H1 (cell line): ENCODE data around the gene LAMB3. TPM values are rescaled to one million over a fixed set of nuclear protein-coding genes. Genes with fewer than 3 reads are reported as not detected.

Experiments used
- CTCF ChIA-PET: fragments of 300-600 bp; sonication (Branson Sonifier 250); formaldehyde crosslinking; loops from one replicate; lab custom pipeline; 2021; ENCODE audit not compliant: partially characterized antibody; lab: Charles Lee
- POLR2A ChIA-PET: fragments of 300-600 bp; sonication (Branson Sonifier 250); formaldehyde crosslinking; loops from one replicate; lab custom pipeline; 2021; ENCODE audit warnings: inconsistent platforms; ENCODE audit not compliant: partially characterized antibody; lab: Charles Lee
- DNase-seq, 2 experiments: peaks; one replicate each; pipeline versions ENCODE4 v3.0.0 to v3.0.0-alpha.2; 2010 to 2022; ENCODE audit warnings: low spot score in 2 of 2, low read depth in 1 of 2, mixed read lengths in 1 of 2
- FAIRE-seq: peaks from 2 replicates; lab custom pipeline; 2011; peaks lifted over from hg19 to GRCh38; lab: Jason Lieb, UNC
- H2AFZ ChIP-seq: 2 replicates; pipeline ENCODE4 v1.8.1; 2012; ENCODE audit warnings: low read length, inconsistent platforms
- H2AK5ac ChIP-seq: 2 replicates; pipeline ENCODE4 v1.6.1; 2013; ENCODE audit warnings: low read depth, low read length
- H2BK120ac ChIP-seq: replicated peaks from 2 replicates; pipeline ENCODE3; 2013; ENCODE audit warnings: low read depth, low read length, inconsistent platforms
- H2BK12ac ChIP-seq: 2 replicates; pipeline ENCODE4 v1.6.1; 2013; ENCODE audit warnings: low read depth, low read length
- H2BK15ac ChIP-seq: 2 replicates; pipeline ENCODE4 v1.6.1; 2013; ENCODE audit warnings: low read length
- H2BK20ac ChIP-seq: 2 replicates; pipeline ENCODE4 v1.6.1; 2013; ENCODE audit warnings: low read length
- H2BK5ac ChIP-seq: 2 replicates; pipeline ENCODE4 v1.6.1; 2013; ENCODE audit warnings: low read depth, low read length
- H3K14ac ChIP-seq: 2 replicates; pipeline ENCODE4 v1.6.1; 2013; ENCODE audit warnings: inconsistent platforms; ENCODE audit not compliant: insufficient read length
- H3K18ac ChIP-seq: 2 replicates; pipeline ENCODE4 v1.6.1; 2013; ENCODE audit warnings: low read length; ENCODE audit errors: extremely low read depth
- H3K23ac ChIP-seq: 2 replicates; pipeline ENCODE4 v1.6.1; 2013; ENCODE audit warnings: inconsistent platforms; ENCODE audit not compliant: insufficient read length
- H3K23me2 ChIP-seq: 2 replicates; pipeline ENCODE4 v1.6.1; 2013; ENCODE audit warnings: low read depth, low read length
- H3K27ac ChIP-seq: 2 replicates; pipeline ENCODE4 v1.6.1; 2011; ENCODE audit warnings: low read depth, low read length, inconsistent platforms
- H3K27me3 ChIP-seq, 4 experiments: replicated peaks in 1 of 4; 1 replicate in 1 of 4; 2 replicates in 3 of 4; pipeline versions ENCODE4 v1.6.1 to v1.8.1; 2011 to 2013; ENCODE audit warnings: low read length in 3 of 4, mild to moderate bottlenecking in 3 of 4, inconsistent platforms in 2 of 4, mixed read lengths in 2 of 4, moderate library complexity in 1 of 4; ENCODE audit not compliant: control insufficient read depth in 3 of 4, insufficient read depth in 3 of 4; ENCODE audit errors: extremely low read depth in 1 of 4
- H3K36me3 ChIP-seq, 4 experiments: 2 replicates each; pipeline versions ENCODE4 v1.6.1 to v1.8.1; 2011 to 2013; ENCODE audit warnings: mild to moderate bottlenecking in 4 of 4, low read length in 3 of 4, moderate library complexity in 2 of 4, control low read depth in 1 of 4, inconsistent platforms in 1 of 4; ENCODE audit not compliant: insufficient read depth in 4 of 4, control insufficient read depth in 2 of 4
- H3K4ac ChIP-seq: replicated peaks from 2 replicates; pipeline ENCODE3; 2013; ENCODE audit warnings: low read length, low read depth, mixed read lengths, inconsistent platforms; ENCODE audit not compliant: insufficient read length
- H3K4me1 ChIP-seq, 4 experiments: replicated peaks in 1 of 4; 1 replicate in 1 of 4; 2 replicates in 3 of 4; pipeline versions ENCODE4 v1.6.1 to v1.8.1; 2011 to 2013; ENCODE audit warnings: low read length in 3 of 4, inconsistent platforms in 2 of 4, mixed read lengths in 1 of 4; ENCODE audit not compliant: insufficient read depth in 4 of 4, control insufficient read depth in 3 of 4
- H3K4me2 ChIP-seq, 2 experiments: 2 replicates each; pipeline versions ENCODE4 v1.6.1 to v1.8.1; 2011 to 2013; ENCODE audit warnings: low read depth in 2 of 2, low read length in 2 of 2, control low read depth in 1 of 2, inconsistent platforms in 1 of 2, mild to moderate bottlenecking in 1 of 2; ENCODE audit not compliant: insufficient read depth in 1 of 2
- H3K4me3 ChIP-seq, 4 experiments: fragments of 200-600, 300-600 bp in 1 of 4; sonication (generic), shearing (Covaris generic), sonication (Bioruptor Twin) in 1 of 4; 2 replicates each; pipeline versions ENCODE4 v1.5.1 to v1.8.1; 2011 to 2016; ENCODE audit warnings: low read length in 4 of 4, low read depth in 3 of 4, control low read depth in 2 of 4, inconsistent platforms in 2 of 4, mild to moderate bottlenecking in 2 of 4, mixed read lengths in 1 of 4, moderate library complexity in 1 of 4; ENCODE audit not compliant: insufficient read depth in 2 of 4; ENCODE audit errors: extremely low read depth in 1 of 4
- H3K56ac ChIP-seq: replicated peaks from 2 replicates; pipeline ENCODE3; 2013; ENCODE audit warnings: low read depth, mild to moderate bottlenecking, mixed read lengths, low read length, inconsistent platforms; ENCODE audit not compliant: insufficient read length
- H3K79me1 ChIP-seq: 2 replicates; pipeline ENCODE4 v1.6.1; 2013; ENCODE audit warnings: low read depth, low read length, control low read depth
- H3K79me2 ChIP-seq, 2 experiments: 2 replicates each; pipeline versions ENCODE4 v1.6.1 to v1.8.1; 2012 to 2013; ENCODE audit warnings: low read length in 2 of 2, mild to moderate bottlenecking in 2 of 2, inconsistent platforms in 1 of 2; ENCODE audit not compliant: insufficient read depth in 2 of 2, control insufficient read depth in 1 of 2
- H3K9ac ChIP-seq, 4 experiments: replicated peaks in 1 of 4; 1 replicate in 1 of 4; 2 replicates in 3 of 4; pipeline versions ENCODE4 v1.6.1 to v1.8.1; 2011 to 2013; ENCODE audit warnings: low read depth in 3 of 4, low read length in 3 of 4, control low read depth in 2 of 4, mild to moderate bottlenecking in 2 of 4, moderate library complexity in 2 of 4, inconsistent platforms in 1 of 4; ENCODE audit errors: extremely low read depth in 1 of 4
- H3K9me3 ChIP-seq, 2 experiments: 2 replicates each; pipeline versions ENCODE4 v1.6.1 to v1.8.1; 2012 to 2013; ENCODE audit warnings: mild to moderate bottlenecking in 2 of 2, moderate library complexity in 2 of 2, control low read depth in 1 of 2, inconsistent platforms in 1 of 2, low read depth in 1 of 2, low read length in 1 of 2, mixed read lengths in 1 of 2; ENCODE audit not compliant: insufficient read depth in 2 of 2
- H4K20me1 ChIP-seq, 2 experiments: replicated peaks in 1 of 2; 2 replicates each; pipeline versions ENCODE3 to v1.8.1; 2011 to 2013; ENCODE audit warnings: inconsistent platforms in 2 of 2, low read length in 2 of 2, mild to moderate bottlenecking in 1 of 2; ENCODE audit not compliant: insufficient read depth in 2 of 2, control insufficient read depth in 1 of 2
- H4K5ac ChIP-seq: 2 replicates; pipeline ENCODE4 v1.6.1; 2013; ENCODE audit warnings: low read length, low read depth, mixed read lengths, inconsistent platforms; ENCODE audit not compliant: insufficient read length
- H4K8ac ChIP-seq: 2 replicates; pipeline ENCODE4 v1.8.0; 2013; ENCODE audit warnings: mild to moderate bottlenecking, moderate library complexity, low read length, inconsistent platforms; ENCODE audit not compliant: insufficient read depth; ENCODE audit errors: extremely low read depth
- H4K91ac ChIP-seq: replicated peaks from 2 replicates; pipeline ENCODE3; 2013; ENCODE audit warnings: low read length, mixed read lengths, inconsistent platforms; ENCODE audit not compliant: insufficient read length
- BCL11A ChIP-seq, 2 experiments: IDR thresholded peaks; one replicate each; pipeline ENCODE4 v1.6.1; 2011; ENCODE audit warnings: low read depth in 2 of 2, low read length in 2 of 2, mild to moderate bottlenecking in 2 of 2
- CBX5 ChIP-seq: fragments of 300-800, 300-1000 bp; sonication (generic); IDR thresholded peaks from 2 replicates; pipeline ENCODE4 v1.7.1; 2016; ENCODE audit warnings: antibody characterized with exemption, low read length, low read depth
- CBX8 ChIP-seq: fragments of 300-800, 300-1000 bp; sonication (generic); IDR thresholded peaks from 2 replicates; pipeline ENCODE4 v1.7.1; 2016; ENCODE audit warnings: low read depth, low read length, borderline replicate concordance
- CHD2 ChIP-seq: IDR thresholded peaks from 2 replicates; pipeline ENCODE4 v1.6.1; 2012; ENCODE audit warnings: low read length, improper control_type of control experiment
- CREB1 ChIP-seq: IDR thresholded peaks from 2 replicates; pipeline ENCODE4 v1.6.1; 2012; ENCODE audit warnings: inconsistent platforms
- FOSL1 ChIP-seq: IDR thresholded peaks from 2 replicates; pipeline ENCODE4 v1.6.1; 2011; ENCODE audit warnings: mild to moderate bottlenecking, low read depth, low read length, moderate library complexity; ENCODE audit not compliant: insufficient read depth
- MAX ChIP-seq: IDR thresholded peaks from 2 replicates; pipeline ENCODE4 v1.6.1; 2012; ENCODE audit warnings: inconsistent platforms
- NANOG ChIP-seq: IDR thresholded peaks from 2 replicates; pipeline ENCODE4 v1.6.1; 2011; ENCODE audit warnings: low read length, low read depth, mild to moderate bottlenecking, inconsistent platforms; ENCODE audit not compliant: insufficient read depth, poor library complexity, severe bottlenecking
- PHF8 ChIP-seq: fragments of 200-600 bp; sonication (generic); conservative IDR thresholded peaks from 2 replicates; pipeline ENCODE4 v1.7.1; 2012; ENCODE audit warnings: low read depth, mild to moderate bottlenecking, inconsistent platforms, low read length, moderate library complexity
- SIX5 ChIP-seq: IDR thresholded peaks from 2 replicates; pipeline ENCODE4 v1.6.1; 2011; ENCODE audit warnings: mild to moderate bottlenecking, low read depth, low read length
- SUZ12 ChIP-seq: fragments of 200-600 bp; sonication (generic); IDR thresholded peaks from 2 replicates; pipeline ENCODE4 v1.6.1; 2012; ENCODE audit warnings: mild to moderate bottlenecking, inconsistent platforms, low read length, moderate library complexity, mixed read lengths
- ZNF274 ChIP-seq: IDR thresholded peaks from 2 replicates; pipeline ENCODE4 v1.7.0; 2012; ENCODE audit warnings: low read length, borderline replicate concordance; ENCODE audit errors: extremely low read depth
- WGBS, 2 experiments: shearing (Covaris generic) in 1 of 2; methylation state at CpG; one replicate each; pipeline versions ENCODE4 v1.1.6 to v1.1.7; 2013 to 2015; ENCODE audit warnings: low lambda C conversion rate in 2 of 2, mixed read lengths in 2 of 2, inconsistent platforms in 1 of 2, low coverage in 1 of 2, missing lambda C conversion rate in 1 of 2; ENCODE audit not compliant: insufficient replicate concordance in 2 of 2, insufficient coverage in 1 of 2, insufficient read length in 1 of 2; ENCODE audit errors: extremely low coverage in 1 of 2, missing lambda C conversion rate in 1 of 2; 5-methylcytosine and 5-hydroxymethylcytosine counted together
- polyA plus RNA-seq, 7 experiments: library from polyadenylated mRNA; depleted of rRNA in 3 of 7; stranded (reverse) in 5 of 7; unstranded in 2 of 7; fragments of >200 nt in 5 of 7; fragments of 200-250 nt in 2 of 7; gene quantifications; 1 replicate in 5 of 7; 2 replicates in 1 of 7; 4 replicates in 1 of 7; pipeline versions ENCODE4 v1.2.1 to v1.2.3, GENCODE V29; 2011 to 2013; ENCODE audit warnings: missing spikeins in 2 of 7, mixed read lengths in 2 of 7
- total RNA-seq: library from RNA; stranded (reverse); fragmentation: NEBNext Ultra II Directional; extraction: Animal tissue kit (Norgen Biotek cat#: 25700); gene quantifications from 2 replicates; pipeline ENCODE4 v1.2.1, GENCODE V29; 2021
- TF ChIP-seq, protein P1 (sequence below): IDR thresholded peaks from 2 replicates; pipeline ENCODE4 v1.6.1; 2012; ENCODE audit warnings: inconsistent platforms

LAMB3 gene
- total and polyA plus RNA-seq, 2 of the 8 experiments (the other 6 are each of a cell fraction or from before 2014, with no cell fraction given), result 0.45 to 0.50 TPM

GRCh38 chr1:209662879-209663327 is 10.7 kb upstream of the LAMB3 start:
- H4K8ac ChIP-seq, result no peak overlapping the region
- H3K36me3 ChIP-seq, result no peaks in the 10 kb centered on the region
- no peak for DNase-seq
- no peak overlapping the region for H3K56ac ChIP-seq
- H3K79me2 ChIP-seq, result no peaks in the 10 kb centered on the region
- no peak overlapping the region for H2BK20ac ChIP-seq
- H2AFZ ChIP-seq, result no peak overlapping the region
- no peak overlapping the region for H3K4ac ChIP-seq
- no peak for TF ChIP-seq ZNF274
- TF ChIP-seq CBX8, result no peak
- TF ChIP-seq NANOG, result no peak
- TF ChIP-seq SUZ12, result no peak
- TF ChIP-seq, protein P1, sequence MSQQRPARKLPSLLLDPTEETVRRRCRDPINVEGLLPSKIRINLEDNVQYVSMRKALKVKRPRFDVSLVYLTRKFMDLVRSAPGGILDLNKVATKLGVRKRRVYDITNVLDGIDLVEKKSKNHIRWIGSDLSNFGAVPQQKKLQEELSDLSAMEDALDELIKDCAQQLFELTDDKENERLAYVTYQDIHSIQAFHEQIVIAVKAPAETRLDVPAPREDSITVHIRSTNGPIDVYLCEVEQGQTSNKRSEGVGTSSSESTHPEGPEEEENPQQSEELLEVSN, result no peak
- TF ChIP-seq CREB1, result no peak
- TF ChIP-seq MAX, result no peak
- TF ChIP-seq CHD2, result no peak
- no peak for TF ChIP-seq PHF8
- TF ChIP-seq BCL11A (IDR thresholded peaks at IDR 0.05; ENCODE audit: low read depth in 2 of 2, low read length in 2 of 2), result no peak
- no peak for TF ChIP-seq CBX5
- no peak for TF ChIP-seq FOSL1
- TF ChIP-seq SIX5, result no peak
- H2BK5ac ChIP-seq, result no peak overlapping the region
- H3K14ac ChIP-seq, result no peak overlapping the region
- 95% methylated on average over 3 of the region's 3 CpGs; no CpG with 5 or more reads in 1 of the 2 experiments for WGBS, 2 experiments
- no peaks in the 10 kb centered on the region for H3K23me2 ChIP-seq
- H2BK12ac ChIP-seq, result no peak overlapping the region
- CTCF ChIA-PET, result interaction anchor here (1.7 kb wide), 1 partner anchor 16 kb away, joined by 7 read pairs; no protein-coding TSS in a partner anchor
- H3K23ac ChIP-seq, result no peak overlapping the region
- no peaks in the 10 kb centered on the region for H3K9me3 ChIP-seq
- H3K27me3 ChIP-seq, result no peaks in the 10 kb centered on the region
- no peak overlapping the region for H4K5ac ChIP-seq
- peaks cover 0 to 3% (median 0%) of the 10 kb centered on the region in 4 experiments; a peak in 2 of 7 replicates for H3K4me1 ChIP-seq
- H4K20me1 ChIP-seq, result no peaks in the 10 kb centered on the region
- H3K18ac ChIP-seq, result no peak overlapping the region
- no peak overlapping the region for H4K91ac ChIP-seq
- POLR2A ChIA-PET, result interaction anchor here (2.2 kb wide), 1 partner anchor 11 kb away, joined by 8 read pairs; no protein-coding TSS in a partner anchor
- no peak overlapping the region for H3K4me2 ChIP-seq
- no peak overlapping the region for H3K27ac ChIP-seq
- H3K4me3 ChIP-seq, result no peak overlapping the region
- H3K79me1 ChIP-seq, result no peaks in the 10 kb centered on the region
- H2BK15ac ChIP-seq, result no peak overlapping the region
- no peak overlapping the region for H2AK5ac ChIP-seq
- FAIRE-seq, result no peak
- H3K9ac ChIP-seq, result no peak overlapping the region
- no peak overlapping the region for H2BK120ac ChIP-seq
